ENCODE data around the gene EEF1B2. TPM values are rescaled to one million over a fixed set of nuclear protein-coding genes. Genes with fewer than 3 reads are reported as not detected.

Gene EEF1B2
- total and polyA plus RNA-seq, 10 donors = 351 to 1,930 (median 556) TPM

GRCh38 chr2:206192157-206192556, 32.5 kb downstream of the EEF1B2 start:
- H3K4me3 ChIP-seq = no peak overlapping the region
- no peak overlapping the region for H3K27ac ChIP-seq
- peaks cover 0 to 7% (median 0%) of the 10 kb centered on the region in 7 donors for H3K27me3 ChIP-seq (replicated peaks in 1 of 7)
- TF ChIP-seq POLR2A (IDR thresholded peaks at IDR 0.05) (no peak), CTCF (IDR thresholded peaks at IDR 0.05 in 8 of 11, conservative IDR thresholded peaks at IDR 0.05 in 3 of 11) (no peak), POLR2AphosphoS5 (IDR thresholded peaks at IDR 0.05) (no peak)
- WGBS, 5 donors = 90 to 95% (median 91%) methylated on average over 3 of the region's 3 CpGs
- H3K4me1 ChIP-seq = no peaks in the 10 kb centered on the region
- no peak for DNase-seq
- H3K36me3 ChIP-seq = no peaks in the 10 kb centered on the region
- H3K9me3 ChIP-seq = no peaks in the 10 kb centered on the region
- intact Hi-C loops (cut with DNase I; ENCODE audit: low total_unique reads) = no loop called here

DNA sequence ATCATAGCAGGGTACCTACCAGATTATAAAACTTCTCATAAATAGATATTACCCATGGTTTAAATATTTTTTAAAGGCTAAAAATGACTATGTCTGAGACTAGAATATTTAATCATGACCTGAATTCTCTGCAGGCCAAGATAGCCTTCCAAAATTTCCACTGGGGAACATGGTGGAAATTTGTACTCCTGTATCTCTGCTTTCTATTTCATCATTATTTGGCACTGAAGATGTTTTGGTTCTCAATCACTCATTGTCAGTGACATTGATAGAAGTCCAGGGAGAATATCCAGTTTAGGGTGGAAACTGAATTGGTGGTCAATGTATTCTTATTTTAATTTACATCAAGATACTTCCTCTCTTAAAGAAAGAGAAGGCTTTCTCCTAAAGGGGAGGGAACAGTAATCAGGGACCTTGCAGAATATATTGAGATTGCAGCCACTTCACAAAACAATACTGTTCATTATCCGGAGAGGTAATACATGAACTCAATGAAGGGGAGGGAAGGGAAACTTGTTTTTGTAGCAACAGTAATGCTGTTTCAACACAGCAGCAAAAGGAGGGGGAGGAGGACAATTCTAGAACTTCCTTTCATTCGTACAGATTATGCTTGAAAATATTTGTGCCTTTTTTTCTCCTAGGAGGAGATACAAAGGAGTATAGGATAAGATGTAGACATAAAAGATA, 34.1 kb downstream of the EEF1B2 start:
- H3K4me3 ChIP-seq = no peak overlapping the region
- no peaks in the 10 kb centered on the region for H3K9me3 ChIP-seq

DNA sequence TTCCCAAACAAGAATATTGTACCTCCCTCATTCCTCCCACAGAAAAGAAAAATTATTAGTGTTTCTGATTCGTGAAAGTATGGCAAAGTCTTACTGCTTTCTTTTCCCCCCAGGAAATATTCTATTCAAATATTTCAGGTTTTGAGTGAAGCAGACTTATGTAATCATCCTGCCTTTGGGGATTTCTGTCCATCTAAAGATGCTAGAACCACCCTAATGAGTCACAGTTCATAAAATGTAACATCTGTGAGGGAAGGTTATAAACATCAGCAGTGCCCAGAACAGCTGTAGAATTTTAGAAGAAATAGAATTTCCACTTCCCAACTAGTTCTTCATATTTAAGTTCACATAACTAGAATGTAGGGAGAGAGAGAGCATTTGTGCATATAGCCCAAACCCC, 39.0 kb downstream of the EEF1B2 start:
- no peak for TF ChIP-seq POLR2AphosphoS5 (IDR thresholded peaks at IDR 0.05)
- intact Hi-C loops (cut with DNase I; ENCODE audit: low total_unique reads) = no loop called here
- Histone ChIP-seq H3K9me3 (no peaks in the 10 kb centered on the region), H3K27ac (no peak overlapping the region), H3K4me3 (no peak overlapping the region), H3K4me1 (no peaks in the 10 kb centered on the region), H3K36me3 (no peaks in the 10 kb centered on the region), H3K27me3 (replicated peaks in 1 of 7) (peaks cover 0 to 18% (median 0%) of the 10 kb centered on the region in 7 donors)
- 49 to 73% (median 57%) methylated on average over 1 of the region's 1 CpG for WGBS, 5 donors
- no peak for DNase-seq

More for the DNA sequence above, 34.1 kb downstream of the EEF1B2 start:
- H3K27ac ChIP-seq = no peak overlapping the region
- TF ChIP-seq POLR2AphosphoS5 (IDR thresholded peaks at IDR 0.05) (no peak), CTCF (IDR thresholded peaks at IDR 0.05 in 8 of 11, conservative IDR thresholded peaks at IDR 0.05 in 3 of 11) (no peak)
- no peaks in the 10 kb centered on the region for H3K36me3 ChIP-seq
- peaks cover 0 to 7% (median 0%) of the 10 kb centered on the region in 7 donors for H3K27me3 ChIP-seq (replicated peaks in 1 of 7)
- WGBS, 5 donors = 24 to 40% (median 38%) methylated on average over 2 of the region's 2 CpGs
- H3K4me1 ChIP-seq = no peaks in the 10 kb centered on the region
- intact Hi-C loops (cut with DNase I; ENCODE audit: low total_unique reads) = no loop called here
- DNase-seq = no peak

- Histone ChIP-seq H3K4me1 (no peaks in the 10 kb centered on the region), H3K4me3 (no peak overlapping the region), H3K9me3 (no peaks in the 10 kb centered on the region), H3K27ac (no peak overlapping the region), H3K36me3 (no peaks in the 10 kb centered on the region), H3K27me3 (replicated peaks in 1 of 7) (peaks cover 0 to 18% (median 0%) of the 10 kb centered on the region in 7 donors)
- intact Hi-C loops (cut with DNase I; ENCODE audit: low total_unique reads) = no loop called here
- no peak for DNase-seq
- WGBS, 5 donors = 62 to 76% (median 72%) methylated on average over 5 of the region's 5 CpGs
- TF ChIP-seq POLR2AphosphoS5 (IDR thresholded peaks at IDR 0.05) = no peak
- no peak for TF ChIP-seq POLR2A (IDR thresholded peaks at IDR 0.05)
- no peak for TF ChIP-seq CTCF (IDR thresholded peaks at IDR 0.05 in 8 of 11, conservative IDR thresholded peaks at IDR 0.05 in 3 of 11)
Measured at GRCh38 chr2:206201075-206201848, 41.6 kb downstream of the EEF1B2 start.
